Colonic mucosa (tissue), 4 donors: Measurements from ENCODE around the gene OR1F1. TPM values are rescaled to one million over a fixed set of nuclear protein-coding genes. Genes with fewer than 3 reads are reported as not detected.
"Not testable (repeated sequence)": the region's sequence is repeated elsewhere in the genome, so short reads cannot be mapped to it uniquely, and the experiment has no call there.

Experiments used
- DNase-seq: peaks from one replicate; pipeline ENCODE4 v3.0.0-alpha.2; 2020
- H3K27ac ChIP-seq: fragments of 200-600 bp; one replicate; pipeline ENCODE4 v1.8.0; 2021
- H3K27me3 ChIP-seq: fragments of 200-600 bp; one replicate; pipeline ENCODE4 v1.8.0; 2021
- H3K36me3 ChIP-seq: fragments of 200-600 bp; one replicate; pipeline ENCODE4 v1.8.0; 2021
- H3K4me1 ChIP-seq: fragments of 200-600 bp; one replicate; pipeline ENCODE4 v1.8.0; 2021; ENCODE audit warnings: mild to moderate bottlenecking
- H3K4me3 ChIP-seq: fragments of 200-600 bp; one replicate; pipeline ENCODE4 v1.8.0; 2021
- H3K9ac ChIP-seq, 2 donors: one replicate each; pipeline ENCODE4 v1.7.0; 2013; ENCODE audit warnings: control low read depth in 2 of 2, low read depth in 2 of 2, low read length in 2 of 2
- H3K9me3 ChIP-seq: fragments of 200-600 bp; one replicate; pipeline ENCODE4 v1.8.0; 2021
- CTCF ChIP-seq: fragments of 200-600 bp; IDR thresholded peaks from one replicate; pipeline ENCODE4 v1.8.0; 2022; ENCODE audit warnings: antibody characterized with exemption, mild to moderate bottlenecking
- intact Hi-C: fragments of 100-400 bp; cut with DNase I; formaldehyde crosslinking; loops from one replicate; pipeline ENCODE4 v1.14.1; 2022
- total RNA-seq, 2 donors: library from RNA; stranded (reverse); fragmentation: NEBNext Ultra II Directional in 1 of 2; extraction: Animal tissue kit (Norgen Biotek cat#: 25700) in 1 of 2; gene quantifications; one replicate each; pipeline ENCODE4 v1.2.1, GENCODE V29; 2021
- donor health status: healthy.
- donor health status: DM: no; HTN: no; CAD: no.
- donor health status: DM: no; HTN: no; CAD: no.

OR1F1 gene
- total RNA-seq, 2 donors from 2014 or later = not detected

GRCh38 chr16:3202903-3203539, 15.0 kb downstream of the OR1F1 start:
- no peaks in the 10 kb centered on the region for H3K9me3 ChIP-seq
- no peaks in the 10 kb centered on the region for H3K27me3 ChIP-seq
- H3K4me1 ChIP-seq = no peaks in the 10 kb centered on the region

GRCh38 chr16:3205939-3206338, 17.9 kb downstream of the OR1F1 start:
- H3K36me3 ChIP-seq, H3K4me3 ChIP-seq, H3K4me1 ChIP-seq, H3K9me3 ChIP-seq, DNase-seq, H3K27me3 ChIP-seq, intact Hi-C loops, H3K9ac ChIP-seq, H3K27ac ChIP-seq: not testable (repeated sequence)

More at GRCh38 chr16:3202903-3203539, 15.0 kb downstream of the OR1F1 start:
- Histone ChIP-seq H3K9ac (no peak overlapping the region), H3K27ac (no peak overlapping the region), H3K36me3 (no peaks in the 10 kb centered on the region), H3K4me3 (no peak overlapping the region)
- no peak for TF ChIP-seq CTCF
- intact Hi-C loops = no loop called here
- no peak for DNase-seq

- Histone ChIP-seq H3K36me3 (no peaks in the 10 kb centered on the region), H3K4me3 (no peak overlapping the region), H3K9me3 (no peaks in the 10 kb centered on the region), H3K27ac (no peak overlapping the region), H3K27me3 (no peaks in the 10 kb centered on the region), H3K9ac (no peak overlapping the region), H3K4me1 (no peaks in the 10 kb centered on the region)
- DNase-seq = no peak
- intact Hi-C loops = no loop called here
- TF ChIP-seq CTCF = no peak
Measured at GRCh38 chr16:3207086-3207953, 19.3 kb downstream of the OR1F1 start.

- H3K36me3 ChIP-seq = no peaks in the 10 kb centered on the region
- intact Hi-C loops = no loop called here
Measured at GRCh38 chr16:3212006-3212405, 24.0 kb downstream of the OR1F1 start.

GRCh38 chr16:3212567-3212966, 24.6 kb downstream of the OR1F1 start:
- Histone ChIP-seq H3K4me1 (no peaks in the 10 kb centered on the region), H3K9ac (no peak overlapping the region), H3K4me3 (no peak overlapping the region), H3K27ac (no peak overlapping the region), H3K36me3 (no peaks in the 10 kb centered on the region), H3K9me3 (no peaks in the 10 kb centered on the region), H3K27me3 (no peaks in the 10 kb centered on the region)
- intact Hi-C loops = no loop called here
- no peak for DNase-seq
- no peak for TF ChIP-seq CTCF

More at GRCh38 chr16:3212006-3212405, 24.0 kb downstream of the OR1F1 start:
- Histone ChIP-seq H3K4me3 (no peak overlapping the region), H3K9me3 (no peaks in the 10 kb centered on the region), H3K4me1 (no peaks in the 10 kb centered on the region), H3K27ac (no peak overlapping the region), H3K27me3 (no peaks in the 10 kb centered on the region), H3K9ac (no peak overlapping the region)
- DNase-seq = no peak
- no peak for TF ChIP-seq CTCF
